Right atrium auricular region (tissue), 2 donors: ENCODE measurements around the gene AFAP1L1. TPM values are rescaled to one million over a fixed set of nuclear protein-coding genes. Genes with fewer than 3 reads are reported as not detected.

Experiments used
- DNase-seq: peaks from one replicate; pipeline ENCODE4 v3.0.0-alpha.2; 2019; ENCODE audit warnings: low spot score
- H3K27ac ChIP-seq, 2 donors: fragments of 200-600 bp; sonication (generic); 1 replicate in 1 of 2; 2 replicates in 1 of 2; pipeline ENCODE4 v1.5.1; 2016 to 2019
- H3K27me3 ChIP-seq, 2 donors: fragments of 200-600 bp; sonication (generic); one replicate each; pipeline versions ENCODE4 v1.5.1 to v1.6.0; 2017 to 2019
- H3K36me3 ChIP-seq: fragments of 200-600 bp; sonication (generic); one replicate; pipeline ENCODE4 v1.5.1; 2016
- H3K4me1 ChIP-seq, 2 donors: fragments of 200-600 bp; sonication (generic); one replicate each; pipeline versions ENCODE4 v1.5.1 to v1.6.0; 2017 to 2019
- H3K4me3 ChIP-seq, 2 donors: fragments of 200-600 bp; sonication (generic); 1 replicate in 1 of 2; 2 replicates in 1 of 2; pipeline ENCODE4 v1.5.1; 2017 to 2019; ENCODE audit warnings: mild to moderate bottlenecking in 1 of 2, moderate library complexity in 1 of 2
- H3K9me3 ChIP-seq, 2 donors: fragments of 200-600 bp; sonication (generic); one replicate each; pipeline ENCODE4 v1.5.1; 2019
- total RNA-seq, 2 donors: library from RNA; depleted of rRNA; stranded (reverse); fragments of >200 nt; gene quantifications; one replicate each; pipeline ENCODE4 v1.1.0, GENCODE V29; 2016
- TF ChIP-seq, protein P1 (sequence below), 2 donors: fragments of 200-600 bp; sonication (generic); IDR thresholded peaks; one replicate each; pipeline ENCODE4 v1.5.1; 2019; ENCODE audit warnings: antibody characterized with exemption in 2 of 2

AFAP1L1 gene
- total RNA-seq, 2 donors from 2014 or later = 45.6 to 48.9 TPM

DNA sequence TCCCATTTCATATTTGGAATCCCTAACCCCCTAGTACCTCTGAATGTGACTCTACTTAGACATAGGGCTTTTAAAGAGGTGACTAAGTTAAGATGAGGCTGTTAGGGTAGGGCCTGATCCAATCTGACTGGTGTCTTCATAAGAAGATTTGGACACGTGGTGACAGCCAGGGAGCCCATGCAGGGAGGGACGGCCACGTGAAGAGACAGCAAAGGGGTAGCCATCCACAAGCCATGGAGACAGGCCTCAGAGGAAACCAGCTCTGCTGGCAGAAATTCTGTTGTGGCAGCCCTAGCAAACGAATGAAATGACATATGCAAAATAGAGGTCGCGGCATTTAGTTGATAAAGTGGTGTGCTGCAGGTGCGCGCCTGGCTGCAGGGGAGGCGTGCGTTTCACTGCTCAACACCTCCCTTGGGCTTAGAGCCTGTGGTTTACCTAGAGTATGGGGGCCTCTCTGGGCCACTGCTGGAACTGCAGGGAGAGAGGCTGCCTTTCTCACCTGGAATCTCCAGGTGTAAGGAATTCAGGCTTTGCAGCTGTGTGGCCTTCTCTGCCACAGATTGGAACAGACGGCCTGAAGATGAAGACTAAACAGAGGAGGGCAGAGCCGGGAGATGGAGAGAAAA, 7.1 kb upstream of the AFAP1L1 start:
- H3K27ac ChIP-seq = no peak overlapping the region
- no peaks in the 10 kb centered on the region for H3K36me3 ChIP-seq
- no peak for DNase-seq
- no peak overlapping the region for H3K4me3 ChIP-seq
- no peaks in the 10 kb centered on the region for H3K27me3 ChIP-seq
- H3K4me1 ChIP-seq = peaks cover 0 to 6% of the 10 kb centered on the region in 2 donors
- TF ChIP-seq, protein P1, sequence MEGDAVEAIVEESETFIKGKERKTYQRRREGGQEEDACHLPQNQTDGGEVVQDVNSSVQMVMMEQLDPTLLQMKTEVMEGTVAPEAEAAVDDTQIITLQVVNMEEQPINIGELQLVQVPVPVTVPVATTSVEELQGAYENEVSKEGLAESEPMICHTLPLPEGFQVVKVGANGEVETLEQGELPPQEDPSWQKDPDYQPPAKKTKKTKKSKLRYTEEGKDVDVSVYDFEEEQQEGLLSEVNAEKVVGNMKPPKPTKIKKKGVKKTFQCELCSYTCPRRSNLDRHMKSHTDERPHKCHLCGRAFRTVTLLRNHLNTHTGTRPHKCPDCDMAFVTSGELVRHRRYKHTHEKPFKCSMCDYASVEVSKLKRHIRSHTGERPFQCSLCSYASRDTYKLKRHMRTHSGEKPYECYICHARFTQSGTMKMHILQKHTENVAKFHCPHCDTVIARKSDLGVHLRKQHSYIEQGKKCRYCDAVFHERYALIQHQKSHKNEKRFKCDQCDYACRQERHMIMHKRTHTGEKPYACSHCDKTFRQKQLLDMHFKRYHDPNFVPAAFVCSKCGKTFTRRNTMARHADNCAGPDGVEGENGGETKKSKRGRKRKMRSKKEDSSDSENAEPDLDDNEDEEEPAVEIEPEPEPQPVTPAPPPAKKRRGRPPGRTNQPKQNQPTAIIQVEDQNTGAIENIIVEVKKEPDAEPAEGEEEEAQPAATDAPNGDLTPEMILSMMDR (IDR thresholded peaks at IDR 0.05) = peak; percentile 23 to 56
- peaks cover 4 to 9% of the 10 kb centered on the region in 2 donors for H3K9me3 ChIP-seq

DNA sequence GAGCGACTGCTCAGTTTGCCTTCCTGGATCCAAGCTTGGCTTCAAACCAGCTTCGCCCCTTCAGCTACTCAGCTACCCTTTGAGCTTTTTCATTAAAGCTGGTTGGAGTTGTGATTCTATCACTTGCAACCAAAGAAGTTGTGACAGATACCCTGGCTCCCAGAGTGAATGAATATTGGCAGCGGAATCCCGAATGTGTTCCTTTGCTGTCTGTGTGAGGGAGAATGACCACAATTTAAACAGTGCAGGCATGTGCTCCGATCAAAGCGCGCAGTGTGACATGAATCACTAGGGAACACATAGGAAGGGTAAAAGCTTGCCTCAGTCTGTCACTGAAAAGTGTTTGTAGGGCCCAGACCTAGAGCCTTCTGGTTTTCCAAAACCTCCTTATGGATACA, 6.6 kb upstream of the AFAP1L1 start:
- TF ChIP-seq, protein P1 (IDR thresholded peaks at IDR 0.05) = no peak
- Histone ChIP-seq H3K27me3 (no peaks in the 10 kb centered on the region), H3K4me1 (peaks cover 0 to 6% of the 10 kb centered on the region in 2 donors), H3K9me3 (peaks cover 4 to 9% of the 10 kb centered on the region in 2 donors), H3K36me3 (no peaks in the 10 kb centered on the region), H3K4me3 (no peak overlapping the region), H3K27ac (no peak overlapping the region)
- no peak for DNase-seq

- no peaks in the 10 kb centered on the region for H3K36me3 ChIP-seq
- no peak overlapping the region for H3K27ac ChIP-seq
- H3K27me3 ChIP-seq = no peaks in the 10 kb centered on the region
- H3K4me1 ChIP-seq = peaks cover 0 to 6% of the 10 kb centered on the region in 2 donors
- TF ChIP-seq, protein P1 (IDR thresholded peaks at IDR 0.05) = peak; percentile 37 to 69
- no peak overlapping the region for H3K4me3 ChIP-seq
- peaks cover 4 to 9% of the 10 kb centered on the region in 2 donors for H3K9me3 ChIP-seq
- DNase-seq = no peak
These were observed 6.1 kb upstream of the AFAP1L1 start for GRCh38 chr5:149265597-149265996.

DNA sequence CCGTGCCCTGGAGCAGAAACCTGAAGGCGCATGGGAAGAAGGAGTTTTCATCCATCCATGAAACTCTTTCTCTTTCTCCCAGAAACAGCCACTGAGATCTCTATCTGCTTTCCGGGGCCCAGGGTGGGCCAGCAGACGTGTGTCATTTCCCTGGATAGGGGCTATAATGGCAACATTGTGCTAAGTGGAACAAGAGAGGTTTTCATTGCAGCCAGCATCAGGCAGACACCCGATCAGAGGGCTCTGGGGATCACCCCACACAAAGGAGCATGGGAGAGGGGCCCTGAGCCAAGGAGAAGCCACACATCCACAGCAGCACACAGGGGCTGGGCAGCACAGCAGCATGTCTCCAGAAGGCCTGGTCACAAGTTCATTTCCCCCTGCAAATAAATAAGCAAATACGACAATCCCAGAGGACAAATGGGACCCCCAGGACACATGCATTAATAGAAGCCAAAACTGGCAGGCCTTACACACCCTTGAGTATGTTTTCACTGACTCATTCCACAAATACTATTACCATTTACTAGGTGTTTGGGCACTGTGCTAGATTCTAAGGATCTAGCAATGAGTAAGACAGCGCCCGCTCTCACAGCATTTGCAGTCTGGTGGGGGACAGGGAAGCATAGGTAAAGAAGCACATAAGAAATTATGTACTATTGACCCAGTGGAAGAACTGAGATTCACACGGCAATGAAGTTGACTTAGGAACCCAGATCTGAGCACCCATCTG, 4.3 kb upstream of the AFAP1L1 start:
- peaks cover 0 to 14% of the 10 kb centered on the region in 2 donors for H3K4me1 ChIP-seq
- H3K36me3 ChIP-seq = no peaks in the 10 kb centered on the region
- TF ChIP-seq, protein P1 (IDR thresholded peaks at IDR 0.05) = no peak
- H3K4me3 ChIP-seq = no peak overlapping the region
- no peak overlapping the region for H3K27ac ChIP-seq
- H3K27me3 ChIP-seq = no peaks in the 10 kb centered on the region
- H3K9me3 ChIP-seq = peaks cover 4 to 9% of the 10 kb centered on the region in 2 donors
- DNase-seq = no peak

DNA sequence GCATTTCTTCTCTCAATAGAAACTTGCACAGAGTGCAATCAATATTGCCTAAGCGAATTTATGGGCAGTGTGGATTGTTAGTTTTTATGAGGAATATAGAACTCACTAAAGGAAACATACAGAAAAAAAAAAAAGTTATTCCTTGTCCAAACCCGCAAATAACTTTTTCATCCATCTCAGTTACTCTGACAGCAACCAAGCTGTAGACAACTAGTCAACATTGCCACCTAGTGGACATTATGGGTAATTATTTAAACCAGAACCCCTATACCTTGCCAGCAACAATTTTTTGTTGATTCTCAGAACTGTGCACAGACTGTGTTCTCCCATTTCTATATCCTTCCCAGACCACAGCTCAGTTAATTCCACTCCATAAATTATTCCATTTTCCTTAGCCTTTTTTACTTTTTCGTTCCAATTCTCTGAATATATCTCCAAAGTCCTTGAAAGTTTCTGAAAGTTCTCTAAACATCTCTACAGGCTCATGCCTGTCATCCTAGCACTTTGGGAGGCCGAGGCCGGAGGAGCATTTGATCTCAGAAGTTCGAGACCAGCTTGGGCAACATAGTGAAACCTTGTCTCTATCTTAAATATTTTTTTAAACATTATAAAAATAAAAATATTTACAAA, 2.6 kb upstream of the AFAP1L1 start:
- Histone ChIP-seq H3K4me3 (no peak overlapping the region), H3K4me1 (peaks cover 0 to 30% of the 10 kb centered on the region in 2 donors), H3K9me3 (peaks cover 4 to 9% of the 10 kb centered on the region in 2 donors), H3K27me3 (no peaks in the 10 kb centered on the region), H3K36me3 (no peaks in the 10 kb centered on the region), H3K27ac (no peak overlapping the region)
- no peak for DNase-seq
- TF ChIP-seq, protein P1 (IDR thresholded peaks at IDR 0.05) = peak; percentile 71 to 83
